ENCODE results near the gene NEK1.

Gene NEK1

GRCh38 chr4:169376421-169376820 lies 236.0 kb downstream of the NEK1 start:
- Histone ChIP-seq H3K4me3 (no peak overlapping the region), H3K27ac (no peak overlapping the region)
- TF ChIP-seq CTCF (IDR thresholded peaks at IDR 0.05): no peak
- no peak for DNase-seq (ENCODE audit: low spot score)

- DNase-seq (ENCODE audit: low spot score): no peak
- H3K27ac ChIP-seq: no peak overlapping the region
- no peak for TF ChIP-seq CTCF (IDR thresholded peaks at IDR 0.05)
- H3K4me3 ChIP-seq: no peak overlapping the region
These were observed 239.6 kb downstream of the NEK1 start for GRCh38 chr4:169372791-169373190.

- no peak overlapping the region for H3K4me3 ChIP-seq
- no peak for TF ChIP-seq CTCF (IDR thresholded peaks at IDR 0.05)
- DNase-seq (ENCODE audit: low spot score): no peak
- H3K27ac ChIP-seq: no peak overlapping the region
These were observed 242.7 kb downstream of the NEK1 start for GRCh38 chr4:169369634-169370033.

GRCh38 chr4:169367826-169368225 lies 244.6 kb downstream of the NEK1 start:
- no peak overlapping the region for H3K4me3 ChIP-seq
- no peak overlapping the region for H3K27ac ChIP-seq
- no peak for TF ChIP-seq CTCF (IDR thresholded peaks at IDR 0.05)
- DNase-seq (ENCODE audit: low spot score): no peak

GRCh38 chr4:169366821-169367220 lies 245.6 kb downstream of the NEK1 start:
- DNase-seq (ENCODE audit: low spot score): no peak
- Histone ChIP-seq H3K27ac (no peak overlapping the region), H3K4me3 (no peak overlapping the region)
- no peak for TF ChIP-seq CTCF (IDR thresholded peaks at IDR 0.05)

GRCh38 chr4:169362607-169363006 lies 249.8 kb downstream of the NEK1 start:
- no peak for TF ChIP-seq CTCF (IDR thresholded peaks at IDR 0.05)
- DNase-seq (ENCODE audit: low spot score): no peak
- Histone ChIP-seq H3K4me3 (no peak overlapping the region), H3K27ac (no peak overlapping the region)

- no peak for DNase-seq (ENCODE audit: low spot score)
- Histone ChIP-seq H3K4me3 (no peak overlapping the region), H3K27ac (no peak overlapping the region)
- TF ChIP-seq CTCF (IDR thresholded peaks at IDR 0.05): no peak
These were observed 250.6 kb downstream of the NEK1 start for GRCh38 chr4:169361756-169362155.
